ENCODE measurements around the gene STRIP2. TPM values are rescaled to one million over a fixed set of nuclear protein-coding genes. Genes with fewer than 3 reads are reported as not detected.

The STRIP2 gene
- total RNA-seq, 1 experiment from 2014 or later = 9.1 TPM

DNA sequence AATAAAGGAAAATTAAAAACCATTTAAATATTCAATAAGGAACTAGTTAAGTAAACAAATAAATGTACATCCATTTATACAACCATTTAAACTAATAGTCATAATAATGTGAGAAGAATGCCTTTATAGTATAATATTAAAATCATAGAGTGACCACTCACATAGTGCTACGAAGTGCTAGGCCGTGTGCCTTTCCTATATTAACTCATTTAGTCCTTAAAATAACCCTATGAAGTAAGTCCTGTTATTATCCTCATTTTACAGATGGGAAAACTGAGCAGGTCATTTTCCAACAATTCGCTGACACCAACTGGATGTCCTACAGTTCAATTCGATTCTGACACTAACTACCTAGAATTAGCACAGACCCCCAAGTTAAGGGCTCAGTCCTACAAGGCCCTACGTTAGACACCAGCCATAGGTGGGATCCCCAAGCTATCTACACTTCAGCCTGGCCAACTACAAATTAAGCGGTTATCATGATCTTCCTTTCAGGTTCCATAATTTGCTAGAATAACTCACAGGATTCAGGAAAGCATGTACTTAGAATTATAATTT is 4.1 kb downstream of the STRIP2 start:
- Histone ChIP-seq H3K9me3 (ENCODE audit: low read depth, low read length, poor library complexity, severe bottlenecking) (no peaks in the 10 kb centered on the region), H3K4me1 (ENCODE audit: insufficient read depth, low read length, poor library complexity, severe bottlenecking) (peaks cover 16% of the 10 kb centered on the region), H3K27me3 (replicated peaks; ENCODE audit: insufficient read depth, low read depth, low read length, poor library complexity) (no peaks in the 10 kb centered on the region), H3K4me3 (ENCODE audit: low read depth, low read length, poor library complexity, severe bottlenecking) (no peak overlapping the region), H3K27ac (ENCODE audit: low read depth, low read length, poor library complexity, severe bottlenecking) (peak overlapping the region; percentile 40), H3K36me3 (ENCODE audit: insufficient read depth, low read length, poor library complexity, severe bottlenecking) (no peaks in the 10 kb centered on the region)
- no TSS peak for BruUV-seq (replicated peaks)
- TF ChIP-seq, protein P1, sequence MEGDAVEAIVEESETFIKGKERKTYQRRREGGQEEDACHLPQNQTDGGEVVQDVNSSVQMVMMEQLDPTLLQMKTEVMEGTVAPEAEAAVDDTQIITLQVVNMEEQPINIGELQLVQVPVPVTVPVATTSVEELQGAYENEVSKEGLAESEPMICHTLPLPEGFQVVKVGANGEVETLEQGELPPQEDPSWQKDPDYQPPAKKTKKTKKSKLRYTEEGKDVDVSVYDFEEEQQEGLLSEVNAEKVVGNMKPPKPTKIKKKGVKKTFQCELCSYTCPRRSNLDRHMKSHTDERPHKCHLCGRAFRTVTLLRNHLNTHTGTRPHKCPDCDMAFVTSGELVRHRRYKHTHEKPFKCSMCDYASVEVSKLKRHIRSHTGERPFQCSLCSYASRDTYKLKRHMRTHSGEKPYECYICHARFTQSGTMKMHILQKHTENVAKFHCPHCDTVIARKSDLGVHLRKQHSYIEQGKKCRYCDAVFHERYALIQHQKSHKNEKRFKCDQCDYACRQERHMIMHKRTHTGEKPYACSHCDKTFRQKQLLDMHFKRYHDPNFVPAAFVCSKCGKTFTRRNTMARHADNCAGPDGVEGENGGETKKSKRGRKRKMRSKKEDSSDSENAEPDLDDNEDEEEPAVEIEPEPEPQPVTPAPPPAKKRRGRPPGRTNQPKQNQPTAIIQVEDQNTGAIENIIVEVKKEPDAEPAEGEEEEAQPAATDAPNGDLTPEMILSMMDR (conservative IDR thresholded peaks at IDR 0.05; ENCODE audit: low read depth, low read length) = no peak
- ChIA-PET POLR2A (ENCODE audit: low non-redundant PET) (no interaction called here), CTCF (no interaction called here)
- intact Hi-C loops (cut with micrococcal nuclease; ENCODE audit: unreplicated experiment) = no loop called here
- DNase-seq (ENCODE audit: low spot score) = no peak

- Histone ChIP-seq H3K9me3 (ENCODE audit: low read depth, low read length, poor library complexity, severe bottlenecking) (no peaks in the 10 kb centered on the region), H3K4me3 (ENCODE audit: low read depth, low read length, poor library complexity, severe bottlenecking) (no peak overlapping the region), H3K27me3 (replicated peaks; ENCODE audit: insufficient read depth, low read depth, low read length, poor library complexity) (no peaks in the 10 kb centered on the region), H3K27ac (ENCODE audit: low read depth, low read length, poor library complexity, severe bottlenecking) (peak overlapping the region; percentile 40), H3K4me1 (ENCODE audit: insufficient read depth, low read length, poor library complexity, severe bottlenecking) (peaks cover 16% of the 10 kb centered on the region), H3K36me3 (ENCODE audit: insufficient read depth, low read length, poor library complexity, severe bottlenecking) (peaks cover 3% of the 10 kb centered on the region)
- no TSS peak for BruUV-seq (replicated peaks)
- peak; percentile 62 for DNase-seq (ENCODE audit: low spot score)
- intact Hi-C loops (cut with micrococcal nuclease; ENCODE audit: unreplicated experiment) = no loop called here
- CTCF ChIA-PET = no interaction called here
- POLR2A ChIA-PET (ENCODE audit: low non-redundant PET) = no interaction called here
- TF ChIP-seq, protein P1 (conservative IDR thresholded peaks at IDR 0.05; ENCODE audit: low read depth, low read length) = no peak
- no peak for TF ChIP-seq EZH2 (IDR thresholded peaks at IDR 0.05; ENCODE audit: borderline replicate concordance, low read depth, low read length, poor library complexity, severe bottlenecking)
Measured at GRCh38 chr7:129438839-129439651, 4.8 kb downstream of the STRIP2 start.

DNA sequence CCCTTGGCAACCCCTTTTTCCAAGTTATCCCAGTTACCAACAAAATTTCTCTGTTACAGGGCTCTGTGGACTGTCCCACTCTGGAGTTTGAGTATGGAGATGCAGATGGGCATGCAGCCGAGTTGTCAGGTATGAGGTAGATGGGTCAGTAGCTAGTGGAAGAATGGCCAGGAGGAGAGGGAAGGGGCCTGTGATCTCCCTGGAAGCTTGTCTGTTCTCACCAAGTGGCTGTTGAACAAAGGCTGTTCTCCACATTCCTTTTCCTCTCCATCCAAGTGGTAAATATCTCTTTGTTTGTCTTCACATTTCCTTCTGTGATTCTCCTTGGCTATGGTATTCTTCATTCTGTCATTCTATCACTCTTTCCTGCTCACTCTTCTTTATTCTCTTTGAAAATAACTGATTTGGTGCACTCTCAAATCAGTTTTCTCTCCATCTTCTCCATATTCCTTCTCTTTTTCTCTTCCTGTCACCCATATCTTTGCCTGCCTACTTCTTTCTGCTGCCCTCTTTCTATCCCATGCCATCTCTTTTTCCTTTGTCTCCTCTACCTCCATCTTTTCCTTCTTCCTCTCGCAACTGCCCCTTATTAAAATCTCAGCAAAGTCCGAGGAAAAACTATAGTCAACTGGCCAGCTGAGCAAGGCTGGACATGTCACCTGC is 5.9 kb downstream of the STRIP2 start:
- no TSS peak for BruUV-seq (replicated peaks)
- intact Hi-C loops (cut with micrococcal nuclease; ENCODE audit: unreplicated experiment) = no loop called here
- Histone ChIP-seq H3K4me3 (ENCODE audit: low read depth, low read length, poor library complexity, severe bottlenecking) (no peak overlapping the region), H3K9me3 (ENCODE audit: low read depth, low read length, poor library complexity, severe bottlenecking) (no peaks in the 10 kb centered on the region), H3K27ac (ENCODE audit: low read depth, low read length, poor library complexity, severe bottlenecking) (no peak overlapping the region), H3K27me3 (replicated peaks; ENCODE audit: insufficient read depth, low read depth, low read length, poor library complexity) (no peaks in the 10 kb centered on the region), H3K36me3 (ENCODE audit: insufficient read depth, low read length, poor library complexity, severe bottlenecking) (peaks cover 3% of the 10 kb centered on the region), H3K4me1 (ENCODE audit: insufficient read depth, low read length, poor library complexity, severe bottlenecking) (peaks cover 16% of the 10 kb centered on the region)
- ChIA-PET CTCF (no interaction called here), POLR2A (ENCODE audit: low non-redundant PET) (interaction anchor here (0.5 kb wide), 1 partner anchor 674 kb away, joined by 8 read pairs; no protein-coding TSS in a partner anchor)
- DNase-seq (ENCODE audit: low spot score) = no peak
- TF ChIP-seq, protein P1 (conservative IDR thresholded peaks at IDR 0.05; ENCODE audit: low read depth, low read length) = no peak
- no peak for TF ChIP-seq EZH2 (IDR thresholded peaks at IDR 0.05; ENCODE audit: borderline replicate concordance, low read depth, low read length, poor library complexity, severe bottlenecking)
